Neural cell (in vitro differentiated cells): ENCODE results near the gene UBL4A. TPM values are rescaled to one million over a fixed set of nuclear protein-coding genes. Genes with fewer than 3 reads are reported as not detected.

ENCODE experiments used
- H2AFZ ChIP-seq: fragments of 200-600, 300-800 bp; sonication (generic), shearing (Covaris generic); 2 replicates; pipeline ENCODE4 v1.6.0; 2014; ENCODE audit warnings: low read depth, mild to moderate bottlenecking, antibody characterized with exemption, low read length, moderate library complexity
- H3F3A ChIP-seq: fragments of 200-600 bp; shearing (Covaris generic); 2 replicates; pipeline ENCODE4 v1.6.1; 2016; ENCODE audit warnings: mild to moderate bottlenecking, moderate library complexity, mixed read lengths, antibody characterized with exemption, low read length; ENCODE audit not compliant: insufficient read depth, poor library complexity, severe bottlenecking
- H3K27ac ChIP-seq: fragments of 200-600, 300-800 bp; sonication (generic), shearing (Covaris generic); 2 replicates; pipeline ENCODE4 v1.5.1; 2014; ENCODE audit warnings: mild to moderate bottlenecking, low read length, moderate library complexity
- H3K27me3 ChIP-seq: fragments of 300-800, 200-600 bp; sonication (generic), shearing (Covaris generic); 2 replicates; pipeline ENCODE4 v1.6.0; 2014; ENCODE audit warnings: mild to moderate bottlenecking, low read depth, low read length, moderate library complexity; ENCODE audit not compliant: insufficient read depth
- H3K36me3 ChIP-seq: fragments of 300-800, 200-600 bp; sonication (generic), shearing (Covaris generic); 2 replicates; pipeline ENCODE4 v1.5.1; 2014; ENCODE audit warnings: mild to moderate bottlenecking, antibody characterized with exemption, low read length, moderate library complexity; ENCODE audit not compliant: insufficient read depth
- H3K4me2 ChIP-seq: fragments of 300-800, 200-600 bp; sonication (generic), shearing (Covaris generic); 2 replicates; pipeline ENCODE4 v1.6.0; 2014; ENCODE audit warnings: mild to moderate bottlenecking, low read length
- H3K4me3 ChIP-seq: fragments of 300-800, 200-600 bp; sonication (generic), shearing (Covaris generic); 2 replicates; pipeline ENCODE4 v1.5.1; 2014; ENCODE audit warnings: mild to moderate bottlenecking, low read length, moderate library complexity
- H3K79me2 ChIP-seq: fragments of 200-600 bp; shearing (Covaris generic); replicated peaks from 2 replicates; pipeline ENCODE4 v1.6.0; 2014; ENCODE audit warnings: mild to moderate bottlenecking, low read length, moderate library complexity; ENCODE audit not compliant: insufficient read depth
- H3K9ac ChIP-seq: fragments of 300-800, 200-600 bp; sonication (generic), shearing (Covaris generic); 2 replicates; pipeline ENCODE4 v1.6.1; 2016; ENCODE audit warnings: mild to moderate bottlenecking, low read length, mixed read lengths
- H3K9me2 ChIP-seq: fragments of 200-600 bp; shearing (Covaris generic); 2 replicates; pipeline ENCODE4 v1.6.1; 2016; ENCODE audit warnings: mild to moderate bottlenecking, low read length, mixed read lengths; ENCODE audit not compliant: insufficient read depth
- H3K9me3 ChIP-seq: fragments of 200-600, 300-800 bp; sonication (generic), shearing (Covaris generic); 2 replicates; pipeline ENCODE4 v1.6.1; 2016; ENCODE audit warnings: mild to moderate bottlenecking, mixed run types, low read length, moderate library complexity, mixed read lengths
- H4K20me1 ChIP-seq: fragments of 200-600 bp; shearing (Covaris generic); 2 replicates; pipeline ENCODE4 v1.6.1; 2016; ENCODE audit warnings: mild to moderate bottlenecking, mixed run types; ENCODE audit not compliant: insufficient read depth
- EP300 ChIP-seq: fragments of 450-650 bp; conservative IDR thresholded peaks from 2 replicates; pipeline ENCODE4 v1.6.1; 2014; ENCODE audit warnings: antibody characterized with exemption, mild to moderate bottlenecking, moderate library complexity; ENCODE audit not compliant: poor library complexity, severe bottlenecking
- EZH2 ChIP-seq: fragments of 200-600, 300-800 bp; shearing (Covaris generic), sonication (generic); IDR thresholded peaks from 2 replicates; pipeline ENCODE4 v1.6.1; 2014; ENCODE audit warnings: antibody characterized with exemption, low read length, borderline replicate concordance, mild to moderate bottlenecking; ENCODE audit not compliant: insufficient read depth, poor library complexity, severe bottlenecking
- MXI1 ChIP-seq: fragments of 450-650 bp; conservative IDR thresholded peaks from 2 replicates; pipeline ENCODE4 v1.6.1; 2014; ENCODE audit warnings: antibody characterized with exemption, mild to moderate bottlenecking; ENCODE audit not compliant: poor library complexity, severe bottlenecking
- POLR2AphosphoS5 ChIP-seq: IDR thresholded peaks from 2 replicates; pipeline ENCODE4 v1.6.1; 2012
- RAD21 ChIP-seq: fragments of 450-650 bp; conservative IDR thresholded peaks from 2 replicates; pipeline ENCODE4 v1.6.1; 2014; ENCODE audit warnings: antibody characterized with exemption, mild to moderate bottlenecking, moderate library complexity
- SMC3 ChIP-seq: fragments of 450-650 bp; conservative IDR thresholded peaks from 2 replicates; pipeline ENCODE4 v1.6.1; 2014; ENCODE audit warnings: antibody characterized with exemption, mild to moderate bottlenecking, moderate library complexity; ENCODE audit not compliant: poor library complexity
- TAF1 ChIP-seq: IDR thresholded peaks from 2 replicates; pipeline ENCODE4 v1.6.1; 2012; ENCODE audit warnings: low read depth
- polyA plus RNA-seq: library from polyadenylated mRNA; depleted of rRNA; stranded (reverse); fragments of >200 nt; gene quantifications from 2 replicates; pipeline ENCODE4 v1.2.3, GENCODE V29; 2014
- TF ChIP-seq, protein P1 (sequence below): IDR thresholded peaks from 2 replicates; pipeline ENCODE4 v1.6.1; 2012; ENCODE audit warnings: borderline replicate concordance
- TF ChIP-seq, protein P2 (sequence below): fragments of 450-650 bp; IDR thresholded peaks from 2 replicates; pipeline ENCODE4 v1.5.1; 2014; ENCODE audit warnings: antibody characterized with exemption, mild to moderate bottlenecking, moderate library complexity; ENCODE audit not compliant: poor library complexity, severe bottlenecking

The UBL4A gene
- polyA plus RNA-seq, 1 donor from 2014 or later: 28.5 TPM

DNA sequence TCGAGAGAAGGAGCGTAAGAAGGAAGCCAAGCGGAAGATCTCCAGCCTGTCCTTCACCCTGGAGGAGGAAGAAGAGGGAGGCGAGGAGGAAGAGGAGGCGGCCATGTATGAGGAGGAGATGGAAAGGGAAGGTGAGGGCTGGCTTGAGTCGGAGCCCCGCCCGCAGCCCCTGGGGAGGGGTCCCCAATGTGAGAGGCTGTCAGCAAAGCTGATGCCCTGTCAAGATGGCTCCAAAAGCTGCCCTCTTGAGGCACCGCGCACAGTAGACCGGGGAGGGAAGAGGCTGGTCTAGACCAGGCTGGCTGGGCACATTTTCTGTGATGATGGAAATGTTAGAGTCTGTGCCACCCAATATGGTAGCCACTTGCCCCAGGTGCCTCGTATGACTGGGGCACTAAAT lies 40.0 kb downstream of the UBL4A start:
- TF ChIP-seq, protein P1, sequence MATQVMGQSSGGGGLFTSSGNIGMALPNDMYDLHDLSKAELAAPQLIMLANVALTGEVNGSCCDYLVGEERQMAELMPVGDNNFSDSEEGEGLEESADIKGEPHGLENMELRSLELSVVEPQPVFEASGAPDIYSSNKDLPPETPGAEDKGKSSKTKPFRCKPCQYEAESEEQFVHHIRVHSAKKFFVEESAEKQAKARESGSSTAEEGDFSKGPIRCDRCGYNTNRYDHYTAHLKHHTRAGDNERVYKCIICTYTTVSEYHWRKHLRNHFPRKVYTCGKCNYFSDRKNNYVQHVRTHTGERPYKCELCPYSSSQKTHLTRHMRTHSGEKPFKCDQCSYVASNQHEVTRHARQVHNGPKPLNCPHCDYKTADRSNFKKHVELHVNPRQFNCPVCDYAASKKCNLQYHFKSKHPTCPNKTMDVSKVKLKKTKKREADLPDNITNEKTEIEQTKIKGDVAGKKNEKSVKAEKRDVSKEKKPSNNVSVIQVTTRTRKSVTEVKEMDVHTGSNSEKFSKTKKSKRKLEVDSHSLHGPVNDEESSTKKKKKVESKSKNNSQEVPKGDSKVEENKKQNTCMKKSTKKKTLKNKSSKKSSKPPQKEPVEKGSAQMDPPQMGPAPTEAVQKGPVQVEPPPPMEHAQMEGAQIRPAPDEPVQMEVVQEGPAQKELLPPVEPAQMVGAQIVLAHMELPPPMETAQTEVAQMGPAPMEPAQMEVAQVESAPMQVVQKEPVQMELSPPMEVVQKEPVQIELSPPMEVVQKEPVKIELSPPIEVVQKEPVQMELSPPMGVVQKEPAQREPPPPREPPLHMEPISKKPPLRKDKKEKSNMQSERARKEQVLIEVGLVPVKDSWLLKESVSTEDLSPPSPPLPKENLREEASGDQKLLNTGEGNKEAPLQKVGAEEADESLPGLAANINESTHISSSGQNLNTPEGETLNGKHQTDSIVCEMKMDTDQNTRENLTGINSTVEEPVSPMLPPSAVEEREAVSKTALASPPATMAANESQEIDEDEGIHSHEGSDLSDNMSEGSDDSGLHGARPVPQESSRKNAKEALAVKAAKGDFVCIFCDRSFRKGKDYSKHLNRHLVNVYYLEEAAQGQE: no peak
- no peak overlapping the region for H2AFZ ChIP-seq
- H3K4me2 ChIP-seq: no peak overlapping the region
- peaks cover 4% of the 10 kb centered on the region for H3K79me2 ChIP-seq
- no peaks in the 10 kb centered on the region for H4K20me1 ChIP-seq
- H3K9me2 ChIP-seq: no peaks in the 10 kb centered on the region
- H3K27ac ChIP-seq: no peak overlapping the region
- no peaks in the 10 kb centered on the region for H3K27me3 ChIP-seq
- H3K9me3 ChIP-seq: no peaks in the 10 kb centered on the region
- H3F3A ChIP-seq: no peaks in the 10 kb centered on the region
- H3K4me3 ChIP-seq: no peak overlapping the region
- H3K9ac ChIP-seq: no peak overlapping the region
- no peaks in the 10 kb centered on the region for H3K36me3 ChIP-seq

DNA sequence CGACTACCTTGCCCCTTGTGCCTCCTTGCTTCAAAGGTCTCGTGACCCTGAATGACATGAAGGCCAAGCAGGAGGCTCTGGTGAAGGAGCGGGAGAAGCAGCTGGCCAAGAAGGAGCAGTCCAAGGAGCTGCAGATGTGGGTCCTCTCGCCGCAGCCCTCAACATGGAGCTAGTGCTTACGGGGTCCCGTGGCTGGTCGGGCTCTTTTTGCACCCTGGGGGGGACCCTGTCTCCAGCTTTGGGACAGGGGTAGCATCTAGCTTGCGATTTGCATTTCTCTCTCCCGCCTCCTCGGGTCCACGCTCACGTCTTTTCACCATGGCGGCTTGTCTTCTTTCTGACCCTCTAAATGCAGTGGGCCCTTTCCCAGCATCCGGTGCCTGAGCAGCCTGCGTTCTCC lies 40.6 kb downstream of the UBL4A start:
- Histone ChIP-seq H3K27me3 (no peaks in the 10 kb centered on the region), H3K9me3 (no peaks in the 10 kb centered on the region), H2AFZ (no peak overlapping the region), H3K9ac (no peak overlapping the region), H4K20me1 (no peaks in the 10 kb centered on the region), H3F3A (no peaks in the 10 kb centered on the region), H3K4me3 (no peak overlapping the region), H3K4me2 (no peak overlapping the region), H3K79me2 (peaks cover 4% of the 10 kb centered on the region), H3K27ac (no peak overlapping the region), H3K9me2 (no peaks in the 10 kb centered on the region), H3K36me3 (no peaks in the 10 kb centered on the region)
- no peak for TF ChIP-seq EP300
- TF ChIP-seq RAD21: no peak
- no peak for TF ChIP-seq POLR2AphosphoS5
- TF ChIP-seq EZH2: no peak
- TF ChIP-seq, protein P2, sequence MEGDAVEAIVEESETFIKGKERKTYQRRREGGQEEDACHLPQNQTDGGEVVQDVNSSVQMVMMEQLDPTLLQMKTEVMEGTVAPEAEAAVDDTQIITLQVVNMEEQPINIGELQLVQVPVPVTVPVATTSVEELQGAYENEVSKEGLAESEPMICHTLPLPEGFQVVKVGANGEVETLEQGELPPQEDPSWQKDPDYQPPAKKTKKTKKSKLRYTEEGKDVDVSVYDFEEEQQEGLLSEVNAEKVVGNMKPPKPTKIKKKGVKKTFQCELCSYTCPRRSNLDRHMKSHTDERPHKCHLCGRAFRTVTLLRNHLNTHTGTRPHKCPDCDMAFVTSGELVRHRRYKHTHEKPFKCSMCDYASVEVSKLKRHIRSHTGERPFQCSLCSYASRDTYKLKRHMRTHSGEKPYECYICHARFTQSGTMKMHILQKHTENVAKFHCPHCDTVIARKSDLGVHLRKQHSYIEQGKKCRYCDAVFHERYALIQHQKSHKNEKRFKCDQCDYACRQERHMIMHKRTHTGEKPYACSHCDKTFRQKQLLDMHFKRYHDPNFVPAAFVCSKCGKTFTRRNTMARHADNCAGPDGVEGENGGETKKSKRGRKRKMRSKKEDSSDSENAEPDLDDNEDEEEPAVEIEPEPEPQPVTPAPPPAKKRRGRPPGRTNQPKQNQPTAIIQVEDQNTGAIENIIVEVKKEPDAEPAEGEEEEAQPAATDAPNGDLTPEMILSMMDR: no peak
- TF ChIP-seq, protein P1: no peak
- TF ChIP-seq SMC3: no peak
- TF ChIP-seq MXI1: no peak
- TF ChIP-seq TAF1: no peak
